ENCODE data around the gene SH3BP5.
"Not testable (repeated sequence)": the region's sequence is repeated elsewhere in the genome, so short reads cannot be mapped to it uniquely, and the experiment has no call there.

SH3BP5 gene

DNA sequence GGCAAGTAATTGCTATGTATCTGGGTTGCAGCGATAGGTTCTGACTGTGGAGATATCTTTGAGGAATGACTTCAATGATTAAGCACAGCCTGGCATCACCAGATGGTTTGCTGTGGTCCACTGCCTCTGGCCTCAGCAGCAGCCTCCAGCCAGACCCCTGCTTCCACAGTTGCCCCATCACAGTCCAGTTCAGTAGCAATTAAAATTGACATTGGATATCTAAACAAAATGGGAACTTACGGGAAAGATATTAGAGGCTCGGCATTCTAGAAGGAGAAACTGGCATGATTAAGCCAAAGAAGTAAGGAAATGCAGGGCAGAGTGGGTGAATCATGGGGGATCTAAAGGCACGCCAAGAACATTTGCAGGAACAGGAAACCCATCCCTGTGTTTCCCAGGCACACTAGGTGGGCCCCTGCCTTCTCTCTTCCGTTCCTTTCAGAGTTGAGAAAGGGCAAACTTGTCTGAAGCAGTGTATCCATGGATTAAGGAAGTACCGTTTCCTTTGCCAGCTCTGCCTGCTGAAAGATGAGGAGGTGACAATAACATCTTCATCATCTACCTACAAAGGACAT, 36.3 kb upstream of the SH3BP5 start:
- in situ Hi-C loops (cut with MboI; ENCODE audit: low pct_unique_long_range_greater_than_20kb, low sequenced_read_pairs, unreplicated experiment), result no loop called here
- TF ChIP-seq, protein P1, sequence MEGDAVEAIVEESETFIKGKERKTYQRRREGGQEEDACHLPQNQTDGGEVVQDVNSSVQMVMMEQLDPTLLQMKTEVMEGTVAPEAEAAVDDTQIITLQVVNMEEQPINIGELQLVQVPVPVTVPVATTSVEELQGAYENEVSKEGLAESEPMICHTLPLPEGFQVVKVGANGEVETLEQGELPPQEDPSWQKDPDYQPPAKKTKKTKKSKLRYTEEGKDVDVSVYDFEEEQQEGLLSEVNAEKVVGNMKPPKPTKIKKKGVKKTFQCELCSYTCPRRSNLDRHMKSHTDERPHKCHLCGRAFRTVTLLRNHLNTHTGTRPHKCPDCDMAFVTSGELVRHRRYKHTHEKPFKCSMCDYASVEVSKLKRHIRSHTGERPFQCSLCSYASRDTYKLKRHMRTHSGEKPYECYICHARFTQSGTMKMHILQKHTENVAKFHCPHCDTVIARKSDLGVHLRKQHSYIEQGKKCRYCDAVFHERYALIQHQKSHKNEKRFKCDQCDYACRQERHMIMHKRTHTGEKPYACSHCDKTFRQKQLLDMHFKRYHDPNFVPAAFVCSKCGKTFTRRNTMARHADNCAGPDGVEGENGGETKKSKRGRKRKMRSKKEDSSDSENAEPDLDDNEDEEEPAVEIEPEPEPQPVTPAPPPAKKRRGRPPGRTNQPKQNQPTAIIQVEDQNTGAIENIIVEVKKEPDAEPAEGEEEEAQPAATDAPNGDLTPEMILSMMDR (IDR thresholded peaks at IDR 0.05; ENCODE audit: extremely low read depth, insufficient read depth, missing control alignments), result no peak
- DNase-seq (ENCODE audit: low spot score), result no peak

DNA sequence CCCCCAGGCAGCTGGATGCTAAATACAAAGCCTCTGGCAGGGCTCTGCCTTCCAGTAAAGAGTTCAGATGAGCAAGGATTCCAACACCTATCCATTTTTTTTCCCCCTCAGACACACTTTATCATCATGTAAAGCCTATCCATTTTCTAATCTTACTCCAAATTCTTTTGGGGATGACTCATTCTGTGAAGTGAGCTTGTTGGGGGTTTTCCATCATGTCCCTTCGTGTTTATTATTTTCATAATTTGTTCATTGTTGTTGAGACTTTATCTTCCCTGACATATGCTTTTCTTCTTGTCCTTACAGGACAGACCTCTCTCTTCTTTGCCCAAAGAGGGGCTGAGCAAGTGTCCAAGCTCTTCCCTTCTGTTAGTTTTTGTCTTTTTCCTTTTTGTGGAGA, 34.7 kb upstream of the SH3BP5 start:
- TF ChIP-seq, protein P1 (IDR thresholded peaks at IDR 0.05; ENCODE audit: extremely low read depth, insufficient read depth, missing control alignments), result no peak
- DNase-seq (ENCODE audit: low spot score), result no peak
- in situ Hi-C loops (cut with MboI; ENCODE audit: low pct_unique_long_range_greater_than_20kb, low sequenced_read_pairs, unreplicated experiment), result no loop called here

DNA sequence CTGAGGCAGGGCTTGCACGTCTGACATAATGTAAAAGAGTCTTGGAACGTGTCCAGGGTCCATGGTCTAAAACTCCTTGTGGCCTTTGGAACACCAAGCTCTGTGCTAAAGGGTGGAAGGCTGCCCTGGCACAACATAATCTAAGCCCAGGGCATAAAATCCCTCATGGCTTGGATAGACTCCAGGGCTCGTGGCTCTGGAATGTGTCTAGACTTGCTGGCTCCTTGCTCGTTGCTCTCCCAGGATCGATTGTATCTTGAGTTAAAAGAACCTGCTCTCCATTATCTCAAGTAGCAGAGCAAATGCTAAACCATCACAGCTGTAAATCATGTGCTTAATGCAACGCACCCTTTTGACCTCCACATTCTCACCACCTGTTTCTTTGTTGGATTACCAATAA, 31.7 kb upstream of the SH3BP5 start:
- in situ Hi-C loops (cut with MboI; ENCODE audit: low pct_unique_long_range_greater_than_20kb, low sequenced_read_pairs, unreplicated experiment); DNase-seq (ENCODE audit: low spot score): not testable (repeated sequence)

DNA sequence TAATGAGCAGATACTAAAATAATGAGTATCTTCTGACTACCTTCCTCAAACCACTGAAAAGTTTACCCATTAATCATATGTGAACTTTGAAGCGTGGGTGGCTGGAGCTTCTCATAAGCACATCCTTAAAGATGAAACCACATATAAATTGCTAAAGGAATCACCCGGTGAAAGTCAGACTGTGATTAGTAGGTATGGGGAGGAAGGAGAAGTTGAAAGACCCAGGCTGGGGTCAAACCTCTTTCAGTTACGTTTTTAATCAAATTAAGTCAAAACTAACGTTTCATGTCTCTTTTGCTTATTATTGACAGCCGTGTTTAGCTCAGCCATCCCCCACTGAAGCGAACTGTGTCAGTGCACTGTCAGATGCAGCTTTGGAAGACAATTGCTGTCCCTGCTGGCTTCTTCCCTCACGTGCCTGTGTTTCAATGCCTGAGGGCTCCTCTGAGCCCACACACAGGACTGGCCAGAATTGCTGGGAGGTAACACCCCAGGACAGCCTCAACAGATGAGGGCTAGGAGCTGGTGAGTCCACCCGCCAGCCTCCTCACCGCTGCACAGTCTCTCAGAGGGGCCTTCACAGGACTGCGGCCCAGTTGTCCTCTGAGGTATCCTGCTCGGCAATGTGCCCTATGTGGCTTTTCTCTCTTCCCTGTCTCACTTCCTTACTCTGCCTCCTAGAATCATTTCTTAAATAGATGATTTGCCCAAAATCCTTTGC, 29.3 kb upstream of the SH3BP5 start:
- in situ Hi-C loops (cut with MboI; ENCODE audit: low pct_unique_long_range_greater_than_20kb, low sequenced_read_pairs, unreplicated experiment), result no loop called here
- TF ChIP-seq, protein P1 (IDR thresholded peaks at IDR 0.05; ENCODE audit: extremely low read depth, insufficient read depth, missing control alignments), result no peak
- peak; percentile 80 for DNase-seq (ENCODE audit: low spot score)

DNA sequence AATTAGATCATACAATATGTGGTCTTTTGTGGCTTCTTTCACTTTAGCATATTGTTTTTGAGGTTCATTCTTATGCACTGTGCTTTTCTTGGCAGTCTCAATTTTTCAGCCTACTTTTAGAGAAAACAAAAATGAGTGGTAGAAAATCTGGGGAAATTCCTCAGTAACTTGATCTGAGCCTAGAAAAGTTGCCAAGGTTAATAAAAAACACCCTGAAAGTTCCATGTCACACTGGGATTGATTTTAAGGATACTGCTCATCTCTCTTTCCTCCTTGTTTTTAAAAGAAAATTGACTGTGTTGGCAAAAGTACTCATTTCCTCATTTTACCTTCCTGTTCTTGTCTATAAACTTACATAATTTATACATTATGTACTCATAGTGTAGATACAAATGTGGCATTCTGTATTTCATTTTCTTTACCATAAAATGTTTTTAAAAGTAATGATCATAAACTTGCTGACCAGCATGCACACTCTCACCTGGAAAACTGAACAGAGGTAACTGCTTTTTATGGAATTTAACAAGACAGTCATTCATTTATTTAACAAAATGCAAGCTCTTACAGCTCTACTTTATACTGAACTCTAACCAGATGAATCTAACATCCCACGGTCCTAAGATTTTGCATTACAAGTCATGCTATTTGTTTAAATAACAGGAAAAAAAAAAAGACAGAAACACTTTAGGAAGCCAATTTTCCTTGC, 28.6 kb upstream of the SH3BP5 start:
- DNase-seq (ENCODE audit: low spot score), result no peak
- in situ Hi-C loops (cut with MboI; ENCODE audit: low pct_unique_long_range_greater_than_20kb, low sequenced_read_pairs, unreplicated experiment), result no loop called here
- TF ChIP-seq, protein P1 (IDR thresholded peaks at IDR 0.05; ENCODE audit: extremely low read depth, insufficient read depth, missing control alignments), result no peak

DNA sequence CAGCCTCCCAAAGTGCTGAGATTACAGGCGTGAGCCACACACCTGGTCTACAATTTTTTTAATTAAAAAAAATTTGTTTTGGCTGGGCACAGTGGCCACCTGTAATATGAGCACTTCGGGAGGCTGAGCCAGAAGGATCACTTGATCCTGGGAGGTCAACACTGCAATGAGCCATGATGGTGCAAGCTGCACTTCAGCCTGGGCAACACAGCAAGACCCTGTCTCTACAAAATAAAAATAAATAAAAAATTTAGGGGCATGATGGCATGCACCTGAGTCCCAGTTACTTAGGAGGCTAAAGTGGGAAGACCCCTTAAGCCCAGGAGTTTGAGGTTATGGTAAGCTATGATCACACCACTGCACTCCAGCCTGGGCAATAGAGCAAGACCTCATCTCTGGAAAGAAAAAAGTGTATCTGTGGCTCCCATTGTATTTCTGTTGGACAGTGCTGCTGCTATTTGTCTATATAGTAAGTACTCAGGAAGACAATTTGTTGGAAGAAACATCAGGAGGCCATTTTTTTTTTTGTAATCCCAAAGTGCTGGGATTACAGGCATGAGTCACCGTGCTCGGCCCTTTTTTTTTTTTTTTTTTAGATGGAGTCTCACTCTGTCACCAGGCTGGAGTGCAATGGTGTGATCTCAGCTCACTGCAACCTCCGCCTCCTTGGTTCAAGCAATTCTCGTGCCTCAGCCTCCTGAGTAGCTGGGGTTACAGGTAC, 27.5 kb upstream of the SH3BP5 start:
- in situ Hi-C loops (cut with MboI; ENCODE audit: low pct_unique_long_range_greater_than_20kb, low sequenced_read_pairs, unreplicated experiment), result no loop called here
- DNase-seq (ENCODE audit: low spot score), result no peak
- TF ChIP-seq, protein P1 (IDR thresholded peaks at IDR 0.05; ENCODE audit: extremely low read depth, insufficient read depth, missing control alignments), result no peak

DNA sequence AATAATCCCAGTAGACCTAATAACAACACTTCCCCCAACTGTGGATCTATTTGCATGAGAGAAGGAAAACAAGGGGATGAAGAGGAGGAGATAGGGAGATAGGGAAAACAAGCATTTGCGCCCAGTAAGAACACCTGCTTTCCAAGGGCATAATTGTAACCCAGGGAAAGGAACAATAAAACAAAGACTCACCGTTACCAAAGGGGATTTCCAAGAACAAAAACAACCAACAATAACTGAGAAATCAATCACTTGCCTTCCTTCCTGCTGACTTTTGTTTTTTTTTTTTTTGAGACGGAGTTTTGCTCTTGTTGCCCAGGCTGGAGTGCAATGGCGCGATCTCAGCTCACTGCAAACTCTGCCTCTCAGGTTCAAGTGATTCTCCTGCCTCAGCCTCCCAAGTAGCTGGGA, 24.3 kb upstream of the SH3BP5 start:
- in situ Hi-C loops (cut with MboI; ENCODE audit: low pct_unique_long_range_greater_than_20kb, low sequenced_read_pairs, unreplicated experiment); DNase-seq (ENCODE audit: low spot score): not testable (repeated sequence)
